Activated CD8-positive, alpha-beta T cell treated with anti-CD3 and anti-CD28 coated beads for 36 hours (primary cell): Measurements from ENCODE around the gene BOC. TPM values are rescaled to one million over a fixed set of nuclear protein-coding genes. Genes with fewer than 3 reads are reported as not detected.

Source experiments
- ATAC-seq: fragments of 200-7000 bp; cut with Tn5 transposase; one replicate; pipeline ENCODE4 v1.10.0; 2021; ENCODE audit warnings: mild to moderate bottlenecking, moderate library complexity
- CTCF ChIA-PET: fragments of 350-600 bp; sonication (Branson Sonifier 250); formaldehyde crosslinking; loops from one replicate; lab custom pipeline; 2021; ENCODE audit warnings: antibody characterized with exemption; lab: Charles Lee
- POLR2A ChIA-PET: fragments of 350-600 bp; sonication (Branson Sonifier 250); formaldehyde crosslinking; loops from one replicate; lab custom pipeline; 2021; ENCODE audit warnings: antibody characterized with exemption; lab: Charles Lee
- DNase-seq: peaks from one replicate; pipeline ENCODE4 v3.0.0-alpha.2; 2020
- H3K27ac Mint-ChIP-seq: one replicate; pipeline ENCODE4 v1.8.0; 2021; ENCODE audit warnings: mild to moderate bottlenecking, mixed read lengths
- H3K27me3 Mint-ChIP-seq: one replicate; pipeline ENCODE4 v1.8.0; 2021; ENCODE audit warnings: mixed read lengths
- H3K36me3 Mint-ChIP-seq: one replicate; pipeline ENCODE4 v1.8.0; 2021; ENCODE audit warnings: low read depth, mixed read lengths
- H3K4me1 Mint-ChIP-seq: one replicate; pipeline ENCODE4 v1.8.0; 2021; ENCODE audit warnings: low read depth, mixed read lengths
- H3K4me3 Mint-ChIP-seq: one replicate; pipeline ENCODE4 v1.8.0; 2021; ENCODE audit warnings: mild to moderate bottlenecking, moderate library complexity, mixed read lengths
- H3K9me3 Mint-ChIP-seq: one replicate; pipeline ENCODE4 v1.8.0; 2021; ENCODE audit warnings: mixed read lengths
- intact Hi-C: fragments of 100-400 bp; cut with micrococcal nuclease; formaldehyde crosslinking; loops from one replicate; pipeline ENCODE4 v1.10.0; 2022
- total RNA-seq, 2 experiments: library from RNA; stranded (reverse); gene quantifications; one replicate each; pipeline ENCODE4 v1.2.3, GENCODE V29; 2021
- TF ChIP-seq, protein P1 (sequence below): fragments of 200-600 bp; IDR thresholded peaks from one replicate; pipeline ENCODE4 v1.8.0; 2022; ENCODE audit warnings: antibody characterized with exemption, mild to moderate bottlenecking

BOC gene
- total RNA-seq, 2 experiments from 2014 or later, result 0.20 to 0.49 TPM

GRCh38 chr3:113288881-113289280, 77.5 kb downstream of the BOC start:
- TF ChIP-seq, protein P1, sequence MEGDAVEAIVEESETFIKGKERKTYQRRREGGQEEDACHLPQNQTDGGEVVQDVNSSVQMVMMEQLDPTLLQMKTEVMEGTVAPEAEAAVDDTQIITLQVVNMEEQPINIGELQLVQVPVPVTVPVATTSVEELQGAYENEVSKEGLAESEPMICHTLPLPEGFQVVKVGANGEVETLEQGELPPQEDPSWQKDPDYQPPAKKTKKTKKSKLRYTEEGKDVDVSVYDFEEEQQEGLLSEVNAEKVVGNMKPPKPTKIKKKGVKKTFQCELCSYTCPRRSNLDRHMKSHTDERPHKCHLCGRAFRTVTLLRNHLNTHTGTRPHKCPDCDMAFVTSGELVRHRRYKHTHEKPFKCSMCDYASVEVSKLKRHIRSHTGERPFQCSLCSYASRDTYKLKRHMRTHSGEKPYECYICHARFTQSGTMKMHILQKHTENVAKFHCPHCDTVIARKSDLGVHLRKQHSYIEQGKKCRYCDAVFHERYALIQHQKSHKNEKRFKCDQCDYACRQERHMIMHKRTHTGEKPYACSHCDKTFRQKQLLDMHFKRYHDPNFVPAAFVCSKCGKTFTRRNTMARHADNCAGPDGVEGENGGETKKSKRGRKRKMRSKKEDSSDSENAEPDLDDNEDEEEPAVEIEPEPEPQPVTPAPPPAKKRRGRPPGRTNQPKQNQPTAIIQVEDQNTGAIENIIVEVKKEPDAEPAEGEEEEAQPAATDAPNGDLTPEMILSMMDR, result no peak
- Mint-ChIP-seq H3K9me3 (no peaks in the 10 kb centered on the region), H3K27ac (no peak overlapping the region), H3K36me3 (no peaks in the 10 kb centered on the region), H3K27me3 (no peaks in the 10 kb centered on the region), H3K4me3 (no peak overlapping the region), H3K4me1 (no peaks in the 10 kb centered on the region)
- POLR2A ChIA-PET, result interaction anchor here (1.0 kb wide), 1 partner anchor 9 kb away, joined by 4 read pairs; no protein-coding TSS in a partner anchor
- intact Hi-C loops, result loop anchor here (1.0 kb wide), 2 partner anchors 153 to 238 kb away; no protein-coding TSS in a partner anchor
- CTCF ChIA-PET, result interaction anchor here (0.6 to 2.9 kb wide), 52 partner anchors 8 to 652 kb away, joined by 3 to 41 read pairs (median 5); partner anchors contain the start of gene SPICE1
- no peak for DNase-seq
- no peak for ATAC-seq

DNA sequence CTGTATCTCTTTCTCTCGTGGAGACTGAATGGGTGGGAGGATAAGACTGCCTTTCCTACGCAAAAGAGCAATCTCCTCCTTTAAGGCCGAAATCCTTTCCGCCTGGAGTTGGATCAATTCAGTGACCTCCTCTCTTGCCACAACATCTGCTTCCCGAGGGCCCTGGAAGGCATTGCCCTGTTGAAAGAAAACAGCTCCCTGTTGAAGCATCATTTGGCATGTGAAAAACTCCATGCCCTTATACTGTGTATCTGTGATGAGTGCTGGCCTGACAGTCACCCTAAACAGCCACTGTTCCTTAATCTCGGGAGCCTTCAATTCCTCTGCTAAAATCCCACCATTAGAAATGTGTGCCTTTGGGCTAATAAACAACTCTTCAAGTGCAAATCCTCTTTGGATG, 80.2 kb downstream of the BOC start:
- no peak for ATAC-seq
- no peaks in the 10 kb centered on the region for H3K4me1 Mint-ChIP-seq
- intact Hi-C loops, result no loop called here
- no peak for DNase-seq
- no peaks in the 10 kb centered on the region for H3K27me3 Mint-ChIP-seq
- no peak overlapping the region for H3K27ac Mint-ChIP-seq
- ChIA-PET CTCF (no interaction called here), POLR2A (no interaction called here)
- TF ChIP-seq, protein P1, result no peak
- H3K36me3 Mint-ChIP-seq, result no peaks in the 10 kb centered on the region
- no peaks in the 10 kb centered on the region for H3K9me3 Mint-ChIP-seq
- H3K4me3 Mint-ChIP-seq, result no peak overlapping the region

GRCh38 chr3:113292933-113293332, 81.6 kb downstream of the BOC start:
- Mint-ChIP-seq H3K4me3 (no peak overlapping the region), H3K27me3 (no peaks in the 10 kb centered on the region), H3K9me3 (no peaks in the 10 kb centered on the region), H3K4me1 (no peaks in the 10 kb centered on the region), H3K27ac (no peak overlapping the region), H3K36me3 (no peaks in the 10 kb centered on the region)
- no peak for ATAC-seq
- ChIA-PET POLR2A (no interaction called here), CTCF (interaction anchor here (0.8 to 1.1 kb wide), 2 partner anchors 157 to 242 kb away, joined by 3 read pairs; no protein-coding TSS in a partner anchor)
- TF ChIP-seq, protein P1, result no peak
- intact Hi-C loops, result no loop called here
- DNase-seq, result no peak

- H3K4me3 Mint-ChIP-seq, result no peak overlapping the region
- no peaks in the 10 kb centered on the region for H3K4me1 Mint-ChIP-seq
- TF ChIP-seq, protein P1, result no peak
- POLR2A ChIA-PET, result no interaction called here
- ATAC-seq, result no peak
- intact Hi-C loops, result no loop called here
- H3K27ac Mint-ChIP-seq, result no peak overlapping the region
- H3K36me3 Mint-ChIP-seq, result no peaks in the 10 kb centered on the region
- no peaks in the 10 kb centered on the region for H3K9me3 Mint-ChIP-seq
- H3K27me3 Mint-ChIP-seq, result no peaks in the 10 kb centered on the region
- CTCF ChIA-PET, result interaction anchor here (0.8 to 1.1 kb wide), 2 partner anchors 157 to 242 kb away, joined by 3 read pairs; no protein-coding TSS in a partner anchor
- DNase-seq, result no peak
Observed at GRCh38 chr3:113293348-113293747, 82.0 kb downstream of the BOC start.

- POLR2A ChIA-PET, result interaction anchor here (1.1 kb wide), 1 partner anchor 237 kb away, joined by 3 read pairs; no protein-coding TSS in a partner anchor
- TF ChIP-seq, protein P1, result no peak
- H3K9me3 Mint-ChIP-seq, result no peaks in the 10 kb centered on the region
Observed at GRCh38 chr3:113295463-113295862, 84.1 kb downstream of the BOC start.

More at GRCh38 chr3:113295463-113295862, 84.1 kb downstream of the BOC start:
- DNase-seq (no peak), ATAC-seq (no peak)
- Mint-ChIP-seq H3K27ac (no peak overlapping the region), H3K4me1 (no peaks in the 10 kb centered on the region), H3K36me3 (peaks cover 2% of the 10 kb centered on the region), H3K27me3 (no peaks in the 10 kb centered on the region), H3K4me3 (no peak overlapping the region)
- intact Hi-C loops, result no loop called here
- CTCF ChIA-PET, result interaction anchor here (1.0 to 2.9 kb wide), 2 partner anchors 7 to 11 kb away, joined by 3 to 11 read pairs; no protein-coding TSS in a partner anchor
